HG02973 (cell line): ENCODE data around the gene ABCA1.
"Not testable (repeated sequence)": the region's sequence is repeated elsewhere in the genome, so short reads cannot be mapped to it uniquely, and the experiment has no call there.

Experiments used
- ATAC-seq: cut with Tn5 transposase; IDR thresholded peaks from one replicate; pipeline ENCODE4 v1.9.1; 2021; ENCODE audit warnings: moderate library complexity; ENCODE audit not compliant: unreplicated experiment

Gene ABCA1

GRCh38 chr9:104875320-104875719 lies 52.6 kb downstream of the ABCA1 start:
- ATAC-seq: no peak

GRCh38 chr9:104873489-104873850 lies 54.5 kb downstream of the ABCA1 start:
- ATAC-seq: no peak

GRCh38 chr9:104872656-104873488 lies 55.1 kb downstream of the ABCA1 start:
- ATAC-seq: no peak

- no peak for ATAC-seq
These were observed 55.9 kb downstream of the ABCA1 start for GRCh38 chr9:104871961-104872527.

GRCh38 chr9:104869811-104870210 lies 58.1 kb downstream of the ABCA1 start:
- no peak for ATAC-seq

- ATAC-seq: peak; percentile 97
These were observed 59.1 kb downstream of the ABCA1 start for GRCh38 chr9:104868687-104869404.

GRCh38 chr9:104868303-104868686 lies 59.7 kb downstream of the ABCA1 start:
- ATAC-seq: peak; percentile 2

GRCh38 chr9:104866191-104866590 lies 61.8 kb downstream of the ABCA1 start:
- ATAC-seq: no peak

- no peak for ATAC-seq
These were observed 63.3 kb downstream of the ABCA1 start for GRCh38 chr9:104864675-104865104.

GRCh38 chr9:104863180-104863883 lies 64.6 kb downstream of the ABCA1 start:
- ATAC-seq: peak; percentile 84

- ATAC-seq: no peak
These were observed 66.6 kb downstream of the ABCA1 start for GRCh38 chr9:104861397-104861796.

GRCh38 chr9:104860263-104860662 lies 67.7 kb downstream of the ABCA1 start:
- ATAC-seq: no peak

- no peak for ATAC-seq
These were observed 69.1 kb downstream of the ABCA1 start for GRCh38 chr9:104858846-104859245.

- ATAC-seq: no peak
These were observed 69.7 kb downstream of the ABCA1 start for GRCh38 chr9:104858271-104858670.

- ATAC-seq: no peak
These were observed 71.5 kb downstream of the ABCA1 start for GRCh38 chr9:104856413-104856941.

GRCh38 chr9:104855807-104856206 lies 72.1 kb downstream of the ABCA1 start:
- no peak for ATAC-seq

GRCh38 chr9:104855258-104855657 lies 72.7 kb downstream of the ABCA1 start:
- ATAC-seq: not testable (repeated sequence)

- no peak for ATAC-seq
These were observed 73.3 kb downstream of the ABCA1 start for GRCh38 chr9:104854613-104855012.

GRCh38 chr9:104853683-104854082 lies 74.3 kb downstream of the ABCA1 start:
- ATAC-seq: no peak

- no peak for ATAC-seq
These were observed 74.8 kb downstream of the ABCA1 start for GRCh38 chr9:104853159-104853558.

- no peak for ATAC-seq
These were observed 76.4 kb downstream of the ABCA1 start for GRCh38 chr9:104851546-104851920.
